Naive thymus-derived CD8-positive, alpha-beta T cell (primary cell): Measurements from ENCODE around the gene TLK1. TPM values are rescaled to one million over a fixed set of nuclear protein-coding genes. Genes with fewer than 3 reads are reported as not detected.

ENCODE experiments used
- polyA plus RNA-seq, 3 donors: library from polyadenylated mRNA; unstranded; fragments of 300-500 nt; fragmentation: Illumina TruSeq; gene quantifications; one replicate each; pipeline ENCODE4 v1.2.3, GENCODE V29; 2021
- total RNA-seq, 8 experiments: library from RNA in 2 of 8; stranded (reverse) in 2 of 8; gene quantifications; one replicate each; pipeline ENCODE4 v1.2.3 and lab custom pipeline; 2021 to 2026

TLK1 gene
- total and polyA plus RNA-seq, 5 experiments from 2014 or later = 27.3 to 159 (median 53.7) TPM

Other genes starting within 250 kb of the TLK1 start
- gene GORASP2, start 231.6 kb downstream of the TLK1 start, total RNA-seq = 10 to 100 TPM; 66.0 to 74.7 TPM
- 10 to 100 TPM; 70.1 to 91.9 (median 89.2) TPM for gene GORASP2, start 231.6 kb downstream of the TLK1 start, polyA plus RNA-seq